Measurements from ENCODE around the gene ZNF830. TPM values are rescaled to one million over a fixed set of nuclear protein-coding genes. Genes with fewer than 3 reads are reported as not detected.

The ZNF830 gene
- total and polyA plus RNA-seq, 2 of the 4 experiments (the other 2 are of a cell fraction) = 5.5 to 6.6 TPM

DNA sequence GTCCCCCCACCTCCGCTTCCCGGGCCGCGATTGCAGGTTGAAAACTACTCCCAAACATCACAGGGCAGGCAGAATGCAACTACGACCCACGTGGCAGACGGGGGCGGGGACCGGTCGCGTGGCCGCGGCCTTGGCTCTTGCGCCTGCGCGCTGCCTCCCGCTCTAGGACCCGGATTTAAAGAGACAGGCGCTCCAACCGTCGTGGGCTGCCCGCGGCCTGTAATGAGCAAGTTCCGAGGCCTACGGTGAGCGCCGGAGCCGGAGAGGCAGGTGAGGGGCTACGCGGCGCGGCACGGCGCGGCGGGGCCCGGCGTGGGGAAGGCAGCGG lies 19.0 kb downstream of the ZNF830 start, which contains the start of gene LIG3:
LIG3 (plus strand) TSS at position 160 of the 328 bp plus-strand sequence. CDS start 2,494 bp downstream, outside the sequence.
- Histone ChIP-seq H2BK15ac (ENCODE audit: low read depth, low read length) (peak within 1 kb of the TSS; percentile 62; the same call in 1 of the 3 replicates), H2AFZ (replicated peaks; ENCODE audit: low read length, poor library complexity) (peak within 1 kb of the TSS; percentile 99), H3K23ac (ENCODE audit: low read depth, low read length) (peak within 1 kb of the TSS; percentile 82), H4K5ac (ENCODE audit: low read depth, low read length) (peak within 1 kb of the TSS; percentile 86), H2AK5ac (ENCODE audit: low read depth, low read length) (peak within 1 kb of the TSS; percentile 24), H2AK9ac (replicated peaks; ENCODE audit: low read depth, low read length, poor library complexity) (peak within 1 kb of the TSS; percentile 99), H3K14ac (replicated peaks; ENCODE audit: low read depth, low read length) (peak within 1 kb of the TSS; percentile 95), H3K56ac (ENCODE audit: extremely low read depth, insufficient read depth, low read length) (peak within 1 kb of the TSS; percentile 79), H3K36me3 (ENCODE audit: control insufficient read depth, insufficient read depth, low read length) (peaks cover 4% of the 10 kb centered on the region; the same call in 1 of the 2 replicates), H3K4ac (ENCODE audit: low read depth, low read length) (peak within 1 kb of the TSS; percentile 98), H3K4me1 (ENCODE audit: control insufficient read depth, insufficient read depth, low read length) (peaks cover 7% of the 10 kb centered on the region), H2BK5ac (ENCODE audit: low read depth, low read length, poor library complexity, severe bottlenecking) (peak within 1 kb of the TSS; percentile 99), H4K91ac (ENCODE audit: insufficient read depth, low read depth, low read length) (peak within 1 kb of the TSS; percentile 95), H2BK120ac (ENCODE audit: low read depth, low read length) (peak within 1 kb of the TSS; percentile 95), H3K27me3 (ENCODE audit: control insufficient read depth, insufficient read depth, low read length) (no peaks in the 10 kb centered on the region), H3K18ac (ENCODE audit: low read depth, low read length) (peak within 1 kb of the TSS; percentile 74), H4K20me1 (ENCODE audit: insufficient read depth, low read length) (no peaks in the 10 kb centered on the region), H3K79me1 (ENCODE audit: low read depth in 1 of 2, low read length in 2 of 2) (peaks cover 16 to 27% of the 10 kb centered on the region in 2 experiments), H3K27ac (ENCODE audit: insufficient read depth, low read length) (peak within 1 kb of the TSS; percentile 96), H3K4me2 (ENCODE audit: low read depth, low read length) (peak within 1 kb of the TSS; percentile 85), H3K4me3 (ENCODE audit: insufficient read depth, low read depth, low read length) (peak within 1 kb of the TSS; percentile 91), H3K9me3 (ENCODE audit: control insufficient read depth, insufficient read depth, low read length) (no peaks in the 10 kb centered on the region), H4K8ac (ENCODE audit: low read depth in 2 of 2, low read length in 2 of 2) (peak within 1 kb of the TSS; percentile 68 to 94), H3K9ac (ENCODE audit: low read depth, low read length) (peak within 1 kb of the TSS; percentile 89), H3K9me1 (ENCODE audit: insufficient read depth, low read length) (0 out of 2 replicates have a peak, but pooled peaks cover 3% of the 10 kb centered on the region), H2BK20ac (ENCODE audit: low read depth, low read length) (no peak within 1 kb of the TSS)
- 0% methylated on average over 25 of the region's 39 CpGs; no CpG with 5 or more reads in 1 of the 2 experiments for WGBS, 2 experiments (ENCODE audit: extremely low coverage in 2 of 2, insufficient read length in 1 of 2)
- ChIA-PET CTCF (no interaction called here), POLR2A (ENCODE audit: unreplicated experiment) (interaction anchor here (1.2 kb wide), 1 partner anchor 12 kb away, joined by 4 read pairs; no protein-coding TSS in a partner anchor)
- no TSS peak for BruUV-seq (replicated peaks)
- dilution Hi-C loops (cut with HindIII; ENCODE audit: low sequenced_read_pairs, unreplicated experiment) = no loop called here
- TF ChIP-seq CEBPB (IDR thresholded peaks at IDR 0.05; ENCODE audit: low read depth, low read length) = peak; percentile 59
- TF ChIP-seq, protein P1, sequence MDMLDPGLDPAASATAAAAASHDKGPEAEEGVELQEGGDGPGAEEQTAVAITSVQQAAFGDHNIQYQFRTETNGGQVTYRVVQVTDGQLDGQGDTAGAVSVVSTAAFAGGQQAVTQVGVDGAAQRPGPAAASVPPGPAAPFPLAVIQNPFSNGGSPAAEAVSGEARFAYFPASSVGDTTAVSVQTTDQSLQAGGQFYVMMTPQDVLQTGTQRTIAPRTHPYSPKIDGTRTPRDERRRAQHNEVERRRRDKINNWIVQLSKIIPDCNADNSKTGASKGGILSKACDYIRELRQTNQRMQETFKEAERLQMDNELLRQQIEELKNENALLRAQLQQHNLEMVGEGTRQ (IDR thresholded peaks at IDR 0.05; ENCODE audit: low read depth, low read length) = peak; percentile 94
- peak; percentile 87 for TF ChIP-seq POLR2A (IDR thresholded peaks at IDR 0.05; ENCODE audit: low read depth, low read length)
- TF ChIP-seq RFX5 (IDR thresholded peaks at IDR 0.05; ENCODE audit: low read depth, low read length) = no peak
- no peak for TF ChIP-seq SMC3 (IDR thresholded peaks at IDR 0.05; ENCODE audit: low read depth, low read length)
- TF ChIP-seq RCOR1 (IDR thresholded peaks at IDR 0.05; ENCODE audit: insufficient replicate concordance, low read length) = no peak
- peak; percentile 62; the same call in 1 of the 2 replicates for TF ChIP-seq MAZ (IDR thresholded peaks at IDR 0.05; ENCODE audit: borderline replicate concordance, low read depth, low read length)
- peak; percentile 56 for TF ChIP-seq BHLHE40 (IDR thresholded peaks at IDR 0.05; ENCODE audit: low read depth, low read length)
- TF ChIP-seq MXI1 (IDR thresholded peaks at IDR 0.05; ENCODE audit: borderline replicate concordance, low read depth, low read length) = peak; percentile 100
- DNase-seq (peak; percentile 92), ATAC-seq (ENCODE audit: low read depth) (peak; percentile 78)
- intact Hi-C loops (cut with micrococcal nuclease) = loop anchor here (1.0 to 5.0 kb wide), 2 partner anchors 19 to 137 kb away; partner anchors contain the start of genes CCT6B, RAD51D and ZNF830
- in situ Hi-C loops (cut with MboI; ENCODE audit: low sequenced_read_pairs) = loop anchor here (25.0 kb wide), 1 partner anchor 607 kb away; the partner anchor contains the start of genes AP2B1 and PEX12

All from IMR-90 (cell line).